NCI-H446 (cell line): ENCODE measurements around the gene TMEM63A.
"Not testable (repeated sequence)": the region's sequence is repeated elsewhere in the genome, so short reads cannot be mapped to it uniquely, and the experiment has no call there.

Source experiments
- DNase-seq, 2 experiments: peaks; one replicate each; lab custom pipeline; 2025; lab: John Stamatoyannopoulos, UW

The TMEM63A gene

DNA sequence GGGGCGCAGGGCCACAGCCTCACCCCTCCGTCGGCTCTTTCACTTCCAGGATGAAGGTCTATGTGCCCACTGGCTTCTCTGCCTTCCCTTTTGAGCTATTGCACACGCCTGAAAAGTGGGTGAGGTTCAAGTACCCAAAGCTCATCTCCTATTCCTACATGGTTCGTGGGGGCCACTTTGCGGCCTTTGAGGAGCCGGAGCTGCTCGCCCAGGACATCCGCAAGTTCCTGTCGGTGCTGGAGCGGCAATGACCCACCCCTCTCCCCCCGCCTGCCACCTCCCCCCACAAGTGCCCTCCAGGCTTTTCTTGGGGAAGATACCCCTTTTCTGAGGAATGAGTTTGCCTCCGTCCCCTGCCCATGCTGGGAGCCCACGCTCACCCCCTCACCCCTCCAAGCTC is 37.1 kb downstream of the TMEM63A start:
- no peak for DNase-seq

DNA sequence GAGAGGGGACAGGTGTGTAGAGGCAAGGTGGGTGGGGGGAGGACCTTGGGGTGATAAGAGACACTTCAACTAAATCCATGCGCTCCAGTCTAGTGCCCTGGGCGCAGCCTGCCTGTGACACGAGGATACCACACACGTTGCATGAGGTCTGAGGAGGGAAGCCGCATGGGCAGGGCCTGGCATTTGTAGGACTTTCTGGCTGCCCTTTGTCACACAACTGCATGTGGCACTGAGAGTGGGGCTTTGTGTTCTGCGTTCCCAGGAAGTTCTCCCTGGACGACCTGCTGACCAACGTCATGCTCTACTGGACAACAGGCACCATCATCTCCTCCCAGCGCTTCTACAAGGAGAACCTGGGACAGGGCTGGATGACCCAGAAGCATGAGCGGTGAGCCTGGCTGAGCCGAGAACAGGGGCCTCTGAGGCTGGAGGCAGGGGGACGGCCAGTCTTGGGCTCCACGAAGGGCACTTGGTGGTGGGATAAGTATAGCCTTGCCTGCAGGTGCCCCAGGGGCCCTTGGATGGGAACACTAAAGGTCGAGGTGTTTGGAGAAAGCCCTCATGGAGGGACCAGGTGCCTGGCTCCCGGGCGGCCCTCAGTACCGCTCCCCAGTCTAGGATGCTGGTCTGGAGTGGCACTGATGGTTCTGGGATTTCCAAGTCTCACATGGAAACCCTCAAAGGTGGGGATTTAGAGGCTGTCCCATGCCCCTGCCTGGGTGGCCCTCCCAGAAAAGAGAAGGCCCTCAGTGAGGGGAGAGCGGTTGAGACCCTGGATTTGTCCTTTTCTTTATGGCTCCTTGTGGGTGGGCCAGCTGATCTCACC is 37.7 kb downstream of the TMEM63A start:
- DNase-seq, result no peak

DNA sequence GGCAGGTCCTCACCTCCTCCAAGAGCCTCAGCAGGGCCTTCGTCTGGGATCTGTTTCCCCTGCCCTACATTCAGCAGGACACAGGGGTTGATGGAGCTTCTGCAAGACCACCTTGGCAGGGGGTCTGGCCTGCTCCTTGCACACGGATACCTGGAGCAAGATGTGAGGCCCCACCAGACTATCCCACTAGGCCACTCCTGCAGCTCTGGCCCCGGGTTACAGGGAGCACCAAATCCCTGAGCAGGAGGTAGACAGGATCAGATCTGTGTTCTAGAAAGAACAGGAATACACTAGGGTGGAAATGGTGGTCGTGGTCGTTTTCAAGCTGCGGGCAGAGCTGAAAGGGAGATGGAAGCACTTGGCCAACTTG is 38.8 kb downstream of the TMEM63A start:
- DNase-seq, result no peak

DNA sequence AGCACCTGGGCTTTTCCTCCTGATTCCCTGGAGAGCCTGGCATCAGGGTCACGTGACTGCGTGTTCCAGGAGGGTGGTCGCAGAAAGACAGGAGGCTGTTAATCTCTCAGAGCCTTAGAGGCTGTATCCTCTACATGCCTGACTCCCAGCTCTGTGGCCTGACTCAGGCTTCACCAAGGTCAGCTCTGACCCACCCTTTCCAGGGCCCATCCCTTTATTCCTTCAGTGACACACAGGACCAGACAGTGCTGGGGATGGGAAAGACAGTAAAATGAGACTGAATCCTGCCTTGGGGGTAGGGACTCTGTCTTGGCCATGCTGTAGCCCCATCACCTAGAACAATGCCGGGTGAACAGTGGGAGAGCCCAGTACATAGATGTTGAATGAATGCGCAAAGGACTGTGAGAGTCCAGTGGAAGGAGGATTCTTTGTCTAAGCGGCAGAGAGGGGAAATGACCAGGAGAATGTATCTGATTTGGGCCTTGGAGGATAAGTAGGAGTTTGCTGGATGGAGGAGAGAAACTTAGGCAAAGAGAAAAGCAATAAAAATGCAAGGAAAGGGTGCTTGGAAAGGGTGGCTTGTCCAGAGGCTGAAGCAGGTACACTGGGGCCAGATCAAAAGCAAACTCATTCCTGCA is 39.3 kb downstream of the TMEM63A start:
- no peak for DNase-seq

DNA sequence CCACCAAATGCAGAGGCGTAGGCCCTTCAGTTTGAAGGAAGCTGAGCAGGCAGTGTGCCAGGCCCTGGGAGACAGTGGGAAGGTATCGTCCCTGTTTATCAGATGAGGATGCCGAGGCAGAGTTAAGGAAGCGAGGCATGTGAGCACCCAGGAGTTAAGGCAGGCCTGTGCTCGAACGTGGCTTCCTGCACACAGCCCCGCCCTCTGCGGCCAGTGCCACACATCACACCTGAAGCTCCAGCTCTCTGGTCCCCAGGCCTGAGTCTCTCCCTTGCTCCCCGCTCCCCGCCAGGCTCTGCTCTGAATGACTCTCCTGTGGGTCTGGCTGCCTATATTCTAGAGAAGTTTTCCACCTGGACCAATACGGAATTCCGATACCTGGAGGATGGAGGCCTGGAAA is 40.1 kb downstream of the TMEM63A start:
- no peak for DNase-seq

DNA sequence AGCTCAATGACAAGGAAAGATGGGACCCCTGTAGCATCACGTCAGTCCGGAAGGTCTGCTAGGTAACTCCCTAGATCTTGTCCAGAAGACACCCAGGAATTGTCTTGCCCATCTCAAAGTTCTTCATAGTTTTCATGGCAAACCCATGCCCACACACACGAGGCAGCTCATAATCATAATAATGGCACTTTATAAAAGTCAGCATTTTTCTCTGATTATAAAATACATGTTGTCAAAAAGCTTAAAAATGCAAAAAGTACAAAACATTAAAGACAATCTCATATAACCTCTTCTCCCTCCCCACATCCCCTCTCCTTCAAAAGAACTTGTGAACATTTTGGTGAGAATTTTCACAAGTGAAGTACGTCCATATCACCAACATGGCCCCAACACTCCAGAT is 41.5 kb downstream of the TMEM63A start:
- no peak for DNase-seq

DNA sequence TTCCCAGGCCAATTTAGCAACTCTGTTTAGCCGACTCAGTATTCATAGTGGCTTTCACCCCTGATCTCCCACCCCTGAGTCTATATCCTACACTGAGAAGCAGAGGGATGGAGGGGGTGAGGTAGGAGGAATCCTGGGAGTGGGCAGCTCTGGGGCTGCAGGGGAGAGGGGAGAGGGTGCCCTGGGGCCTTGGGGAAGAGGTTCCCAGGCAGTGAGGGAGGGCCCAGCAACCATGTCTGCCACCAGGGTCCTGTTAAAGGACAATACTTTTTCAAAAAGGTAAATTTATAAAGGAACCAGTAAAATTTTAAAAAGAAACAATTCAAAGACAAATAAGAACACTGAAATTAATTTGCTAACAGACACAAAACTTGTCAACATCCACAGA is 42.0 kb downstream of the TMEM63A start:
- DNase-seq, result no peak

DNA sequence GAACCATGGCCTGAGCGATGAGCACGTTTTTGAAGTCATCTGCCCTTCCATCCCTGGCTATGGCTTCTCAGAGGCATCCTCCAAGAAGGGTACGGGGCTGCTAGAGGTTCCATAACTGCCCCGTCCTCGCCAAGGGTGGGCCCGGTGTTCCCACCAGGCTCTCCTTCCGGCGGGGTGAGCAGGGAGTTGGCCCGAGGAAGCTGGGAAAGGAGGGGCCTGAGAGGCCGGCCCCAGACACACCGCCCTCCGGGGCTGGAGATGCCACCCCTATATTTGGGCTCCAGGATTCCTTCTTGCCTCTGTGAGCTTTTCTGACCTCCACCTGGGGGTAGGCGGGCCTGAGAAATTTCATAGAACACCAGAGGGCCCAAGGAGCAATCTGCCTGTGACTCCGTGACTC is 43.4 kb downstream of the TMEM63A start:
- DNase-seq, result no peak

DNA sequence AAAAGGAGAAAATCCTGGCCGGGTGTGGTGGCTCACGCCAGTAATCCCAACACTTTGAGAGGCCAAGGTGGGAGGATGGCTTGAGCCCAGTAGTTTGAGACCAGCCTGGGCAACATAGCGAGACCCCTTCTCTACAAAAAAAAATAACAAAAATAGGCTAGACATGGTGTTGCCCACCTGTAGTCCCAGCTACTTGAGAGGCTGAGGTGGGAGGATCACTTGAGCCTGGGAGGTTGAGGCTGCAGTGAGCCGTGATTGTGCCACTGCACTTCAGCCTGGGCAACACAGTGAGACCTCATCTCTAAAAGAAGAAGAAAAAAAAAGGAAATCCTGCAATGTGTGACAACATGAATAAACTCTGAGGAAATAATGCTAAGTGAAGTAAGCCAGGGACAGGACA is 45.9 kb downstream of the TMEM63A start:
- not testable (repeated sequence) for DNase-seq

DNA sequence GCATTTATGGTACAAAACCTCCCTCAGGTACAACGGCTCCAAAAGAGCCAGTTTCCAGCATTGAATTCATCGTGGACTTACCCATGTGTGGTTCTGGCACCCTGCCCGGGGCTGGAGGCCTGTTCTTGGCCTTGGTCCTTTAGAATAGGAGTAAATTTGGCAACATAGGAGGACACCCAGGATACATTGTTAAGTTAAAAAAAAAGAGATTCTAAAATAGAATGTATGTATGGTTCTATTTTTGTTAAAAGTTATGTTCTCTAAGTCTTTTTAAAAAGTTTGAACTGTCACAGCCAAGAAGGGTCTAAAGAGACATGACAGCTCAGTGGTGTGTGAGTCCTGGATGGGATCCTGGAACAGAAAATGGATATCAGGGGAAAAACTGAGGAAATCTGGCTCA is 46.3 kb downstream of the TMEM63A start:
- DNase-seq, result peak; percentile 80 to 90

DNA sequence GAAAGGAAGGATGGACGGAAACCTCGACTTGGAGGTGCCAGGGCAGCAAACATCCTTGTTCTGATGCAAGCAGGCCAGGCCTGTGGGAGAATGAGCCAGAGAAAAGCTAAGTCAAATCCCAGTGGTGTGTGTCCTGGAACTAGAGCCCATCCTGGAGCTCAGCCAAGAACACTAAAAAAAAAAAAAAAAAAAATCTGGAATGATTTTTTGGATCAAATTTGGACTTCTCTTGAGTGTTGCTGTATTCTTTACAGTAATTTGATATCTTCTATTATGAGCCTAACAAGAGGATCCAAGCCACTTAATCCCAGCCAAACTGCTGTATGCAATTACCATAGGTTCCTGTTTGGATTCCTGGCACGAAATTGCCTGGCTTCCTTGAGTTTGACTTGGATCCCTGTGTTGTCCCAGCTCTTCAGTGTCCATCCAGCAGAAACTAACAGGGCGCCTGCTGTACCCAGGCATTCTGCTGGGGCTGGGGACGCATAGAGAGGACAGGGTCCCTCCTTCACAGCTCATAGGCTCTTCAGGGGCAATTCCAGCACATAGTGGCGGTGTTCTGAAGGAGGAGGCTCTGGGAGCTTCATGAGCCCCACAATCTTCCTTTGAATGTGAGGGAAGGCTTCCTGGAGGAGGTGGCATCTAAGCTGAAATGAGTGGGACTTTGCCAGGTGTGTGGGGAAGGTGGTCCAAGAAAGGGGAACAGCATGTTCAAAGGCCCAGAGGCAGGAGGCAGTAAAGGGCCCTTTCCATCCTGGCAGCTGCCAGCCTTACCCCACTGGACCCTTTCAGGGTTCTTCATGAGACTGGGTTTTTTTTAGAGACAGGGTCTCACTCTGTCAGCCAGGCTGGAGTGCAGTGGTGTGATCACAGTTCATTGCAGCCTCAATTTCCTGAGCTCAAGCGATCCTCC is 47.5 kb downstream of the TMEM63A start:
- DNase-seq, result peak; percentile 97 to 99

DNA sequence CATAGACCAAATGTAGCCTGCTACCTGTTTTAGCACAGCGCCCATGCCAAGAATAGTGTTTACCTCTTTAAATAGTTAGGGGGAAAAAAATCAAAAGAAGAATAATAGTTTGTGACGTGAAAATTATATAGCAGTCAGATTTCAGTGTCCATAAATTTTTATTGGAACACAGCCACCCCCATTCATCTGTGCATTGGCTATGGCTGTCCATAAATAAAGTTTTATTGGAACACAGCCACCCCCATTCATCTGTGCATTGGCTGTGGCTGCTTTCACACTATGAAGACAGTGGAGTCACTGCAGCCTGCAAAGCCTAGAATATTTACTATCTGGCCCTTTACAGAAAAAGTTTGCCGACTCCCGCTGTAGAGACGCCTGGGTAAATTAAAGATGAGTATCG is 51.3 kb downstream of the TMEM63A start:
- peak; percentile 11 to 73 for DNase-seq

DNA sequence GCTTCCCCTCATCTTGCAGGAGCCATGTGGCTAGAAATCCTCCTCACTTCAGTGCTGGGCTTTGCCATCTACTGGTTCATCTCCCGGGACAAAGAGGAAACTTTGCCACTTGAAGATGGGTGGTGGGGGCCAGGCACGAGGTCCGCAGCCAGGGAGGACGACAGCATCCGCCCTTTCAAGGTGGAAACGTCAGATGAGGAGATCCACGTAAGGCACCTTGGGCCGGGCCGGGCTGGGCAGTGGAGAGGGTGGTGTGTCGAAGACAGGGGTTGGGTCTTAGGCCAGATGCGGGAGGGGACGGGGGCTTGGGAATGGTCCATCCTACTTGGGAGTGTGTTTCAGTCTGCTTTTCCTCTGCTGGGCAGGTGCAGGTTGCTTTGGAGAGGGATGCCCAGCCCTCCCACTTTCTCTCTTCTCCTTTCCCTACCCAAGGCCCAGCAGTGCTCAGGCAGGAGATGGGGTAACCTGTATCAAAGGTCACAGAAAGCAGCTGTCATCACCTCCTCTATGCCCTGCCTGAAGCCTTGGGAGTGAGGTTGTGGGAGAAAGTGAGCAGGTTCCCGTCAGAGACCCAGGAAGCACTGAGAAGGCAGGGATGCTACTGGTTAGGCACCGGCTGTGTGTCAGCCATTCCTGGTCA is 53.4 kb downstream of the TMEM63A start:
- DNase-seq, result no peak

DNA sequence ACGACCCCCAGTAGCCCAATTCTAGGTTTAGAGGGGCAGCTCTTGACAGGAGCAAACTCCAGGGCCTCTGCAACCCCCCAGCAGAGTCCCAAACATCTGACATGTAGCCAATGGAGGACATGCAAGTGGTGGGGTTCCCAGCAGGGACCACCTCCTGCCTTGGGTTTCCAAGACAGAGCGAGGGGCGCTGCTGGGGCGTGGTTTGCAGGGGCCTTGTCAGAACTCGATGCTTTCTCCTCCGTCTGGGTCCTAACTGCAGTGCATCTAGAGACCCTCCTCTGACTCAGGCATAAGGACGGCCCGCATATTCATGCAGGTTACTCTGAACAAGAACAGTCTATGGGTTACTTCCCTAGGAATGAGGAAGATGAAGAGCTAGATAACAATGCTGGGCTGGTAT is 55.1 kb downstream of the TMEM63A start:
- no peak for DNase-seq

DNA sequence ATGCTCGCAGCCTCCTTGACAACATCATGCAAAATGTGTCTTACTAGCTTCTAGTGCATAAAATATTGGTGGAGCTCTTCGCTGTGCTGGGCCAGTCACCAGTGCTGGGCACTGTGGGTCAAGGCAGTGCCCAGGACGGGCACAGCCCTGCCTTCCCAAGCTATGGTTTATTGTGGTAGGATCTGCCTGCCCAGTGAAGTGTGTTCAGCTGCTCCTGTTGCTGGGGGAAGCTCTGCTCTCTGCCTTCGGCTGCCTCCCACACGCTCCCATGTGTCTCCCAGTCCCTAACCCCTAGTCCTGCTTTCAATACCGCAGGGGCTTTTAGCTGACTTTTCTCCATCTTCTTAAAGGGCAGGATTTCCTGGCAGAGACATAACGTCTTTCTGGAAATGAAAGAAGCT is 56.6 kb downstream of the TMEM63A start:
- no peak for DNase-seq

DNA sequence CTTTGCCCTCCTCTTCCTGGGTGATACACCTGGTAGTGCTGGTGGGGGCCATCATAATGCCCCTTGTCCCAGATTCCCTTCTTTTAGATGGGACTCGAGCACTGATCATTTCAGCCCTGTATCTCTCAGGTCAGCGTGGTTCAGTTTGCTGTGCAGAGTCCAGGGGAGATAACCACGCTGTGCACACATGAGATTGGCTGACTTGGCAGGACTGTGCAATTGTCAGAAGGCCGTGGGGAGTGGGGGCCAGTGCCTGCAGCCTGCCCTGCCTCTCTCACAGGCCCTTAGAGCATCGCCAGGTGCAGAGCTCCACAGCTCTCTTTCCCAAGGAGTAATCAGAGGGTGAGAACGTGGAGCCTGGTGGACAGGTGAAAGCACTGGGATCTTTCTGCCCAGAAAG is 57.1 kb downstream of the TMEM63A start:
- DNase-seq, result no peak

DNA sequence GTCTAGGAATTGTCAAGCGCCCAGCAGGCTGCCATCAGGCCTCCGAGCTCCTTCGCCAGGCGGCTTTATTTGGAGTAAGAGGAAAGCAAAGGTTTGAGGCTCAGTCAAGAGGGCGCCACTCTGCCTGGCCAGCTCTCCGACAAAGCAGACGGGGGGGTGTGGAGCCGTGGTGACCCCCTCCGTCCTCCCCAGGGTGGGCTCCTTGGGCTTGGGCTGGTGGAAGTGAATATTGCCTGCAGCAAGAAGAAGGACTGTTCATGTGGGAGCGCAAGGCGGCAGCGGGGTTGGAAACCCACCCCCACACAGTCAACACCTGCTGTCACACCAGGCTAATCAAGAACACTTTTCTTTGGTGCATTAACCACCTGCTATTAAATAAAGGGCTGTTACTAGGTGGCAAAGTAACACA is 57.6 kb downstream of the TMEM63A start:
- no peak for DNase-seq

DNA sequence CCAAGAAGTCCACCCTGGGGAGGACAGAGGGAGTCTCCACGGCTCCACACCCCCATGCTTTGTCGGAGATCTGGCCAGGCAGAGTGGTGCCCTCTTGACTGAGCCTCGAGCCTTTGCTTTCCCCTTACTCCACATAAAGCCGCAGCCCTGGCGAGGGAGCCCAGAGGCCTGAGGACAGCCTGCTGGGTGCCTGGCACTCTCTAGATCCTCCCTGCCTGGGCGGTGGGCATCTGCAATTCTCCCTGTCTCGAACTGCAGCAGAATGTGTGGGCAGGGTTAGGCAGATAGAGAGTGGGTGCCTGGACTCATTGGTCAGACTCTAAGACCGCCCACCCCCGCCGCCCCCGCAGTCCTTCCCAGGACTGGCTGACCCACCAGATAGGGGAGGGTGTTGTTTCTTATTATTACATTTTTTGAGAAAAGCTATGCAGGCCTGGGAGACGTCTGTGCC is 58.3 kb downstream of the TMEM63A start:
- DNase-seq, result no peak

DNA sequence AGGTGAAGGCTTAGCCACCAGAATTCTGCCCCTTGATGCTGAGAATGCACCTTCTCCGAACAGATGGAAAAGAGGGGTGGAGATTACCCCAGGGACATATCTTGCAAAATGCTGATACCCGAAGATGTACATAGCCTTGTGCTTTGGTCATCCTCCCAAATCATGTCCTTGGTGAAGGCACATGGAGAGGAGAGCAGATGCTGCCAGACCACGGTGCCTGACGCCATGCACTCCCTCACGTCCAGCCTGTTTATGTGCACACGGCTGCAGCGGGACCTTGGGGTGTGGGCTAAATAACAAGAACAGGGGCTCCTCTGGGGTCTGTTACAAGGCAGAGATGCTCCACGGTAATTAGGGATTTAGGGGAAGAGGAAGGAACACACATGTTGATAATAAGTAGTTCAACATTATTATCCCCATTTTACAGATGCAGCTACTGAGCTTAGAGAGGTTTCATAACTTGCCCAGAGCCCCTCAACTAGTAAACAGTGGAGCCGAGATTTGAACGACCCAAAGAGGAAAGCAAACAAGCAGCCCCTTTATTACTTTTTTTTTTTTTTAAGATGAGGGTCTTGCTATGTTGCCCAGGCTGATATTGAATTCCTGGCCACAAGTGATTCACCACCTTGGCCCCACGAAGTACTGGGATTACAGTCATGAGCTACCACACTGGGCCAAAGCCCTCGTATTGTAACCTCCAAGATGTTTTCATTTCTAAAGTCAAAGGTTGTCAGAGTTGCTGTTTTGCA is 59.4 kb downstream of the TMEM63A start:
- DNase-seq, result no peak

DNA sequence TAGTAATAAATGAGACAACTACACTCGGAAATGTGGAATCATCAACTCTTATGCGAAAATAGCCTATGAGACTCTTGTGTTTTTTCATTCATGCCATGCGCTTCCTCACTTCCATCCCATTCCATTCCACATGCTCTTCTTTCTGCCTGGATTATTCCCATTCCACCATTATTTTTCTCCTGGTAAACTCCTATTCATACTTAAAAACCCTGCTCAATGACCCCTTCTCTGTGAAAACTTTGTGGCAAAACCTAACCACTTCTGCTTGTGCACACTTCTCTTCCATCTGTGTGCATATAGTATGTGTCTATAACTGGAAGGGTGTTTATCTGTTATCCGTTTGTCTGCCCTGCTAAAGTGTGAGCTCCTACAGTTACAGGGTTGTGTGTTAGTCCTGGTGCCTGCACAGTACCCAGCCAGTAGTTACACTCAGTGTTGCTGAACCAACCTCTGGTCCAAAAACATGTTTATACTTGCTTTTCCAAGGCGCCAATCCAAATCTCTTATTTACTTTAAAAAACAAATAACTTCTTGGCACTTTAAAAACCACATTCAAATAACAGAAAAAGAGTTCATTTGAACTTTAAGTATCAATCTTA is 61.6 kb downstream of the TMEM63A start:
- DNase-seq, result peak in 1 of 2 experiments; percentile 5
